ENCODE data around the gene ZNF618. TPM values are rescaled to one million over a fixed set of nuclear protein-coding genes. Genes with fewer than 3 reads are reported as not detected.

ZNF618 gene
- total and polyA plus RNA-seq, 2 experiments from 2014 or later = 12.1 to 22.1 TPM

GRCh38 chr9:113964495-113965170, 88.5 kb downstream of the ZNF618 start:
- Histone ChIP-seq H3K27ac (ENCODE audit: low read depth) (no peak overlapping the region), H4K20me1 (replicated peaks; ENCODE audit: insufficient read depth) (peaks cover 3% of the 10 kb centered on the region; the same call in 1 of the 2 replicates), H3K4me2 (peak overlapping the region; percentile 36; the same call in 1 of the 2 replicates), H3K36me3 (ENCODE audit: insufficient read depth) (no peaks in the 10 kb centered on the region), H2AFZ (no peak overlapping the region), H3K9me2 (ENCODE audit: insufficient read depth) (no peaks in the 10 kb centered on the region), H3F3A (replicated peaks; ENCODE audit: low read depth) (no peaks in the 10 kb centered on the region), H3K27me3 (ENCODE audit: insufficient read depth) (no peaks in the 10 kb centered on the region), H3K4me1 (ENCODE audit: insufficient read depth) (peaks cover 8% of the 10 kb centered on the region; the same call in 1 of the 2 replicates), H3K79me2 (replicated peaks; ENCODE audit: insufficient read depth) (0 out of 2 replicates have a peak, but pooled peaks cover 9% of the 10 kb centered on the region), H3K4me3 (no peak overlapping the region)
- no peak overlapping the region for H3K4me3 Mint-ChIP-seq
- H3K4me1 Mint-ChIP-seq = peaks cover 27% of the 10 kb centered on the region
- peak overlapping the region; percentile 42; the same call in 1 of the 2 replicates for H3K27ac Mint-ChIP-seq
- TF ChIP-seq REST (IDR thresholded peaks at IDR 0.05; ENCODE audit: unreplicated experiment) (no peak), ETS1 (IDR thresholded peaks at IDR 0.05) (no peak), NANOG (IDR thresholded peaks at IDR 0.05; ENCODE audit: borderline replicate concordance) (no peak), JUNB (IDR thresholded peaks at IDR 0.05; ENCODE audit: unreplicated experiment) (no peak), CTCF (conservative IDR thresholded peaks at IDR 0.05; ENCODE audit: low read depth in 2 of 2) (no peak), POLR2AphosphoS5 (IDR thresholded peaks at IDR 0.05; ENCODE audit: low read depth) (no peak), STAT1 (IDR thresholded peaks at IDR 0.05; ENCODE audit: unreplicated experiment) (no peak), CREB1 (CRISPR knock-in tag; IDR thresholded peaks at IDR 0.05; ENCODE audit: low read depth) (no peak), ZNF331 (CRISPR knock-in tag; IDR thresholded peaks at IDR 0.05; ENCODE audit: low read depth) (no peak)
- ATAC-seq = no peak
- H3K9me3 Mint-ChIP-seq = no peaks in the 10 kb centered on the region
- DNase-seq (ENCODE audit: low spot score) = no peak
- peaks cover 8% of the 10 kb centered on the region for H3K36me3 Mint-ChIP-seq (ENCODE audit: low read depth)
- H3K27me3 Mint-ChIP-seq (ENCODE audit: insufficient read depth, low read depth, poor library complexity) = peaks cover 2% of the 10 kb centered on the region
